Measurements from ENCODE around the gene ZNF284. TPM values are rescaled to one million over a fixed set of nuclear protein-coding genes. Genes with fewer than 3 reads are reported as not detected.
A peak's percentile ranks its signal among the peaks of the same experiment; 100 is the strongest.

The ZNF284 gene
- total and polyA plus RNA-seq, 7 experiments from 2014 or later: 0.54 to 4.4 (median 1.9) TPM

DNA sequence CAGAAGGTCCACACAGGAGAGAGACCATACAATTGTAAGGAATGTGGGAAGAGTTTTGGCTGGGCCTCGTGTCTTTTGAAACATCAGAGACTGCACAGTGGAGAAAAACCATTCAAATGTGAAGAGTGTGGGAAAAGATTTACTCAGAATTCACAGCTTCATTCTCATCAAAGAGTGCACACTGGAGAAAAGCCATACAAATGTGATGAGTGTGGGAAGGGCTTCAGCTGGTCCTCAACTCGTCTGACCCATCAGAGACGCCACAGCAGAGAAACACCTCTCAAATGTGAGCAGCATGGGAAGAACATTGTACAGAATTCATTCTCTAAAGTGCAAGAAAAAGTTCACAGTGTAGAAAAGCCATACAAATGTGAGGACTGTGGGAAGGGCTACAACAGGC is 35.8 kb downstream of the ZNF284 start:
- CTCF ChIA-PET: no interaction called here
- H3K4me1 Mint-ChIP-seq: peaks cover 3 to 12% (median 8%) of the 10 kb centered on the region in 7 donors
- Histone ChIP-seq H3K4me1 (ENCODE audit: control insufficient read depth in 2 of 2, insufficient read depth in 2 of 2, low read length in 2 of 2) (peaks cover 0 to 7% of the 10 kb centered on the region in 2 donors), H3K36me3 (ENCODE audit: control insufficient read depth in 2 of 3, insufficient read depth in 3 of 3, low read length in 3 of 3) (peaks cover 0 to 37% (median 12%) of the 10 kb centered on the region in 3 experiments), H3K9me3 (ENCODE audit: control insufficient read depth in 2 of 3, low read length in 3 of 3) (peaks cover 20 to 64% (median 30%) of the 10 kb centered on the region in 3 experiments), H3K27ac (ENCODE audit: low read depth, low read length) (no peak overlapping the region), H3K4me3 (ENCODE audit: low read length) (no peak overlapping the region), H3K27me3 (ENCODE audit: control insufficient read depth in 2 of 2, insufficient read depth in 2 of 2, low read length in 2 of 2) (no peaks in the 10 kb centered on the region)
- H3K27me3 Mint-ChIP-seq: no peaks in the 10 kb centered on the region
- H3K4me3 Mint-ChIP-seq: no peak overlapping the region
- POLR2A ChIA-PET: no interaction called here
- peaks cover 35 to 70% (median 61%) of the 10 kb centered on the region in 5 donors for H3K36me3 Mint-ChIP-seq
- DNase-seq (no peak), ATAC-seq (no peak)
- intact Hi-C loops (cut with micrococcal nuclease): no loop called here
- H3K9me3 Mint-ChIP-seq: peaks cover 6 to 97% (median 65%) of the 10 kb centered on the region in 11 donors
- H3K27ac Mint-ChIP-seq: no peak overlapping the region

DNA sequence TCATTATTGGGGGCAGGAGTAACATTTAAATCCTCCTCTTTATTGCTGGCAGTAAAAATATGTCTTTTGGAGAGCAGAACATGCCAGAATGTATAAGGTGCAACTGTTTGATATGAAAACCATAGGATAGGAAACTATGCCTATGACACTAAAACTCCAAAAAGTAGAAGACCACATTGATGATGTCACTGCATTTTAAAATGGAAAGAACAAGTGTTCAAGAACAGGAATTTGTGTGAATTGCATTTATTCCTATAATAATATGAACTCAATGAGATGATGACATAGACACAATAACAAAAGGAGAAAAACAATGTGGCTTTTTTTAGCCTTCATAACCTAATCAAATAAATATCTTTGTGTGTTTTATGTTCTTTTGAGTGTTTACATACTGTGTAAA is 37.5 kb downstream of the ZNF284 start:
- Histone ChIP-seq H3K36me3 (ENCODE audit: control insufficient read depth in 2 of 3, insufficient read depth in 3 of 3, low read length in 3 of 3) (peaks cover 0 to 28% (median 12%) of the 10 kb centered on the region in 3 experiments), H3K4me3 (ENCODE audit: low read length) (no peak overlapping the region), H3K9me3 (ENCODE audit: control insufficient read depth in 2 of 3, low read length in 3 of 3) (peaks cover 20 to 57% (median 30%) of the 10 kb centered on the region in 3 experiments), H3K4me1 (ENCODE audit: control insufficient read depth in 2 of 2, insufficient read depth in 2 of 2, low read length in 2 of 2) (peaks cover 3 to 8% of the 10 kb centered on the region in 2 donors), H3K27me3 (ENCODE audit: control insufficient read depth in 2 of 2, insufficient read depth in 2 of 2, low read length in 2 of 2) (no peaks in the 10 kb centered on the region), H3K27ac (ENCODE audit: low read depth, low read length) (no peak overlapping the region)
- intact Hi-C loops (cut with micrococcal nuclease): no loop called here
- Mint-ChIP-seq H3K27ac (no peak overlapping the region), H3K36me3 (peaks cover 21 to 58% (median 44%) of the 10 kb centered on the region in 5 donors), H3K4me1 (peaks cover 8 to 27% (median 22%) of the 10 kb centered on the region in 7 donors), H3K9me3 (peaks cover 6 to 84% (median 58%) of the 10 kb centered on the region in 11 donors), H3K4me3 (no peak overlapping the region), H3K27me3 (no peaks in the 10 kb centered on the region)
- ATAC-seq: no peak
- CTCF ChIA-PET: no interaction called here
- no peak for DNase-seq
- POLR2A ChIA-PET: no interaction called here

DNA sequence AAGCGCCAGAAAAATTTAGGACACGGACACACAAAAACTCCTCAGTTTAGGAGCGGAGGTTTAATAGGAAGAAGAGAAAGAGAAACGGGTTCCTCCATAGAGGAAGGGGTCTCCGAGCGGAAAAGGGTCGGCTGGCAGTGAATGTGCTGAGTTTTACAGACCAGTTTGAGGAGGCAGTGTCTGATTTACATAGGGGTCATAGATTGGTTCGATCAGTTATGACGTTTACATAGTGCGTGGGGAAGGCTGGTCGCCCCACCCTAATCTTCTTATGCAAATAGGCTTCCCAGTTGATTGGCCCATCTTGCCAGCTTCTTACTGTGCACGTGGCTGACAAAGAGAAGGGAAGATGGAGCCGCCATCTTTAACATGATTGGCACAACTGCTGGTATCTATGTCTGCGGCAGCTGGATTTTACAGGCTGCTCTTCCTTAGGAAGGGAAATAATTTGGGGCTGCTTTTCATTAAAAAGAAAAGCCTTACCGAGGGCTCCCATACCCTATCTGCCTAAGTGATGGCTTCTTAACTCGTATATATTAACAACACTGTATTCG is 40.0 kb downstream of the ZNF284 start:
- ATAC-seq (no peak), DNase-seq (no peak)
- CTCF ChIA-PET: no interaction called here
- POLR2A ChIA-PET: interaction anchor here (0.7 kb wide), 2 partner anchors 17 to 19 kb away, joined by 3 to 4 read pairs; no protein-coding TSS in a partner anchor
- H3K9me3 Mint-ChIP-seq: peaks cover 6 to 59% (median 38%) of the 10 kb centered on the region in 11 donors
- intact Hi-C loops (cut with micrococcal nuclease): loop anchor here in 1 of 2 donors (2.0 kb wide), 1 partner anchor 29 kb away; the partner anchor contains the start of gene ZNF234
- no peak overlapping the region for H3K27ac ChIP-seq (ENCODE audit: low read depth, low read length)
- peaks cover 3 to 8% of the 10 kb centered on the region in 2 donors for H3K4me1 ChIP-seq (ENCODE audit: control insufficient read depth in 2 of 2, insufficient read depth in 2 of 2, low read length in 2 of 2)
- peak overlapping the region; percentile 89 for H3K4me3 ChIP-seq (ENCODE audit: low read length)
- H3K36me3 Mint-ChIP-seq: peaks cover 14 to 49% (median 36%) of the 10 kb centered on the region in 5 donors
- H3K9me3 ChIP-seq (ENCODE audit: control insufficient read depth in 2 of 3, low read length in 3 of 3): peaks cover 14 to 42% (median 19%) of the 10 kb centered on the region in 3 experiments
- peaks cover 16 to 38% (median 31%) of the 10 kb centered on the region in 7 donors for H3K4me1 Mint-ChIP-seq
- H3K27me3 ChIP-seq (ENCODE audit: control insufficient read depth in 2 of 2, insufficient read depth in 2 of 2, low read length in 2 of 2): no peaks in the 10 kb centered on the region
- H3K36me3 ChIP-seq (ENCODE audit: control insufficient read depth in 2 of 3, insufficient read depth in 3 of 3, low read length in 3 of 3): peaks cover 0 to 22% (median under 1%) of the 10 kb centered on the region in 3 experiments
- peak overlapping the region in 4 of 9 donors; percentile 13 to 66 (median 37) for H3K27ac Mint-ChIP-seq
- no peaks in the 10 kb centered on the region for H3K27me3 Mint-ChIP-seq
- H3K4me3 Mint-ChIP-seq: peak overlapping the region; percentile 32 to 100 (median 70)

DNA sequence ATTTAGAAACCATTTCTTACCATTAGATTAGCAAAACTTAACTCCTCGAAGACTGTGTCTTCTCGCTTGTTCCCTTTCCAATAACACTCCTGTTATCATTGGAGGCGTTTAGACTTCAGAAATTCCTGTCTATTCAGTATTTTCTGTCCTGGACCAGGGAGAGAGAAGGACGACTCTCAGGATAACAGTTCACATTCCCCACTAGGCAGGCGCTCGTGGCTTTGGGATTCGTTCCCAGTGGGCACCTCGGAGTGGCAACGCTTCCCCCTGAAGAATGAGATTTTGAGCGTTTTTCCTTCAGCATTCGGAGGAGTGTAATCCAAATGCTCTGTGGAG is 40.8 kb downstream of the ZNF284 start:
- Mint-ChIP-seq H3K4me1 (peaks cover 16 to 38% (median 31%) of the 10 kb centered on the region in 7 donors), H3K9me3 (peaks cover 4 to 51% (median 31%) of the 10 kb centered on the region in 11 donors), H3K36me3 (peaks cover 6 to 47% (median 35%) of the 10 kb centered on the region in 5 donors), H3K27ac (peak overlapping the region; percentile 82 to 97 (median 88)), H3K4me3 (peak overlapping the region; percentile 95 to 100 (median 99)), H3K27me3 (no peaks in the 10 kb centered on the region)
- Histone ChIP-seq H3K9me3 (ENCODE audit: control insufficient read depth in 2 of 3, low read length in 3 of 3) (peaks cover 7 to 34% (median 12%) of the 10 kb centered on the region in 3 experiments), H3K4me1 (ENCODE audit: control insufficient read depth in 2 of 2, insufficient read depth in 2 of 2, low read length in 2 of 2) (peaks cover 3 to 8% of the 10 kb centered on the region in 2 donors), H3K27ac (ENCODE audit: low read depth, low read length) (peak overlapping the region; percentile 68), H3K36me3 (ENCODE audit: control insufficient read depth in 2 of 3, insufficient read depth in 3 of 3, low read length in 3 of 3) (peaks cover 2 to 23% (median 4%) of the 10 kb centered on the region in 3 experiments), H3K27me3 (ENCODE audit: control insufficient read depth in 2 of 2, insufficient read depth in 2 of 2, low read length in 2 of 2) (no peaks in the 10 kb centered on the region), H3K4me3 (ENCODE audit: low read length) (peak overlapping the region; percentile 89)
- ChIA-PET POLR2A (no interaction called here), CTCF (no interaction called here)
- ATAC-seq (no peak), DNase-seq (no peak)
- intact Hi-C loops (cut with micrococcal nuclease): loop anchor here (1.0 to 2.0 kb wide), 15 partner anchors 18 to 388 kb away; partner anchors contain the start of genes ZNF224 (in 2 of the 2), ZNF227 (in 2 of the 2), ZNF230 (in 2 of the 2) and ZNF234 (in 2 of the 2)

DNA sequence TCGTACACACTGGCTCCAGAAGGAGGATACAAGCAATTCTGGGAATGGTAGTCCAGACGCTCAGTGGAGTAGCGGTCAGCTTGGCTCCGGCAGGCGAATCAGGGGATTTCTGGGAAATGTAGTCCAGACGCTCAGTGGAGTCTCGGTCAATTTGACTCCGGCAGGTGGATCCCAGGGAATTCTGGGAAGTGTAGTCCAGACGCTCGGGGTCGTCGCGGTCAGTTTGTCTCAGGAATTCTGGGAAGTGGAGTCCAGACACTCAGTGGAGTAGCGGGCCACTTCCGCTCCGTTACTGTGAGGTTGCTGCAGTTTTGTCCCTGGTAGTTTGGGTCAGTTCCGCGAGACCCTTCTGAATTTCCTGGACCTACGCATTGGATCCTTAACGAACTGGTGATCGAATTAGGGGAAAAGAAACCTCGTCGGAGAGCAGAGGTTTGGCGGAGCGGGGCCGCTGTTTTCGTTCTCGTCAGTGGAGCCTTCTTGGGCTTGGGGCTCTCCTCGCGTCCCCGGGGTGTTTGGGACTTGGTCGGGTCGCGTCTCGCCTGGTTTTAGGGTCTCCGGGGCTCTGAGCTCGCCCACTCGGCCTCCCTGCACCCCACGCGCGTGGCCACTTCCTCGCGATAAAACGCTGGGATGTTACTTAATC is 41.3 kb downstream of the ZNF284 start, which contains the start of gene ZNF225:
ZNF225 (plus strand) TSS at position 262 of the 646 bp plus-strand sequence. CDS start 2,429 bp downstream, outside the sequence.
- peak within 1 kb of the TSS; percentile 89 for H3K4me3 ChIP-seq (ENCODE audit: low read length)
- peaks cover 2 to 27% (median 4%) of the 10 kb centered on the region in 3 experiments for H3K36me3 ChIP-seq (ENCODE audit: control insufficient read depth in 2 of 3, insufficient read depth in 3 of 3, low read length in 3 of 3)
- POLR2A ChIA-PET: interaction anchor here (0.8 to 1.4 kb wide), 3 partner anchors 27 to 187 kb away, joined by 3 to 4 read pairs (median 3); no protein-coding TSS in a partner anchor
- Mint-ChIP-seq H3K27ac (peak within 1 kb of the TSS; percentile 82 to 97 (median 88)), H3K27me3 (no peaks in the 10 kb centered on the region), H3K36me3 (peaks cover 7 to 46% (median 34%) of the 10 kb centered on the region in 5 donors), H3K9me3 (peaks cover 4 to 46% (median 26%) of the 10 kb centered on the region in 11 donors), H3K4me3 (peak within 1 kb of the TSS; percentile 95 to 100 (median 99)), H3K4me1 (peaks cover 16 to 38% (median 31%) of the 10 kb centered on the region in 7 donors)
- CTCF ChIA-PET: no interaction called here
- intact Hi-C loops (cut with micrococcal nuclease): loop anchor here (1.0 to 2.0 kb wide), 15 partner anchors 19 to 387 kb away; partner anchors contain the start of genes ZNF224 (in 2 of the 2), ZNF227 (in 2 of the 2), ZNF230 (in 2 of the 2) and ZNF234 (in 2 of the 2)
- H3K4me1 ChIP-seq (ENCODE audit: control insufficient read depth in 2 of 2, insufficient read depth in 2 of 2, low read length in 2 of 2): peaks cover 3 to 8% of the 10 kb centered on the region in 2 donors
- H3K27ac ChIP-seq (ENCODE audit: low read depth, low read length): peak within 1 kb of the TSS; percentile 68
- DNase-seq: peak; percentile 41 to 84 (median 76)
- peak; percentile 100 for ATAC-seq
- H3K27me3 ChIP-seq (ENCODE audit: control insufficient read depth in 2 of 2, insufficient read depth in 2 of 2, low read length in 2 of 2): no peaks in the 10 kb centered on the region
- peaks cover 2 to 29% (median 7%) of the 10 kb centered on the region in 3 experiments for H3K9me3 ChIP-seq (ENCODE audit: control insufficient read depth in 2 of 3, low read length in 3 of 3)

DNA sequence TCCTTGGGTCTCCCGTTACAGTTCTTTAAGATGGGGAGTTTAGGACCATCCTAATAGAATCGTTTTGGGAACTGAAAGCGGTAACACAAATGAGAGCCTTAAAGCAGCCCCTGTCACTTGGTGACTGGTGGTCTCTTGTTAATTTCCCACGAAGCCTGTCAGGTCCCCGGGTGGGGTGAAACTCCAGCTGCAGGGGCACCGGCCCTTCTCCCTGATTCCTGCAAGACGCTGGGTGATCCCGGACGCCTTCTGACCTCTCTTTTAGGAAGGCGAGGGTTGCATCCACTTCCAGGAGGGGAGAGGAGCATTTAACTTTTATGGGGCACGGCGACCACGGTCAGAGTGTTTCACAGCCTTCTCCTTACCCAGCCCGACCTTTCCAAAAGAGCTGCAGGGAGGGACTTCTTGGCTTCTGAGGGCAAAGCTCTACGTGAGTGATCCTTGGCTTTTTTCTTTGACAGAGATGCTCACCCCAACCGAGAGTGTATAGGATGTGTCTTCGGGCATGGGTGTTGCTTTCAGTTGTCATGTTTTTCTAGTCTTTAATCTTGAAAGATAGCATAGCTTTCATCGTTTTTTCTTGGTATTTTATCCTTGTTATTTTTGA is 41.9 kb downstream of the ZNF284 start:
- peak overlapping the region; percentile 68 for H3K27ac ChIP-seq (ENCODE audit: low read depth, low read length)
- Mint-ChIP-seq H3K4me1 (peaks cover 16 to 38% (median 31%) of the 10 kb centered on the region in 7 donors), H3K36me3 (peaks cover 12 to 45% (median 39%) of the 10 kb centered on the region in 5 donors), H3K9me3 (peaks cover 4 to 40% (median 23%) of the 10 kb centered on the region in 11 donors), H3K27me3 (no peaks in the 10 kb centered on the region), H3K27ac (peak overlapping the region; percentile 22 to 97 (median 86)), H3K4me3 (peak overlapping the region; percentile 95 to 100 (median 99))
- no peaks in the 10 kb centered on the region for H3K27me3 ChIP-seq (ENCODE audit: control insufficient read depth in 2 of 2, insufficient read depth in 2 of 2, low read length in 2 of 2)
- peak in 1 of 9 donors; percentile 1 for DNase-seq
- POLR2A ChIA-PET: interaction anchor here (0.8 to 1.4 kb wide), 4 partner anchors 27 to 188 kb away, joined by 3 to 4 read pairs (median 4); partner anchors contain the start of gene ZNF227
- peaks cover 0 to 25% (median 5%) of the 10 kb centered on the region in 3 experiments for H3K9me3 ChIP-seq (ENCODE audit: control insufficient read depth in 2 of 3, low read length in 3 of 3)
- H3K4me1 ChIP-seq (ENCODE audit: control insufficient read depth in 2 of 2, insufficient read depth in 2 of 2, low read length in 2 of 2): peaks cover 3 to 8% of the 10 kb centered on the region in 2 donors
- CTCF ChIA-PET: interaction anchor here (0.5 kb wide), 1 partner anchor 336 kb away, joined by 5 read pairs; no protein-coding TSS in a partner anchor
- peak overlapping the region; percentile 89 for H3K4me3 ChIP-seq (ENCODE audit: low read length)
- intact Hi-C loops (cut with micrococcal nuclease): loop anchor here (1.0 to 2.0 kb wide), 15 partner anchors 20 to 386 kb away; partner anchors contain the start of genes ZNF224 (in 2 of the 2), ZNF227 (in 2 of the 2), ZNF230 (in 2 of the 2) and ZNF234 (in 2 of the 2)
- ATAC-seq: no peak
- H3K36me3 ChIP-seq (ENCODE audit: control insufficient read depth in 2 of 3, insufficient read depth in 3 of 3, low read length in 3 of 3): peaks cover 2 to 32% (median 4%) of the 10 kb centered on the region in 3 experiments

All from naive thymus-derived CD4-positive, alpha-beta T cell (primary cell).